Breast epithelium (tissue), 3 donors: ENCODE results near the gene PSME4.

ENCODE experiments used
- CTCF ChIP-seq, 3 donors: fragments of 450-650 bp; IDR thresholded peaks; one replicate each; pipeline ENCODE4 v1.5.1; 2016 to 2017; ENCODE audit warnings: antibody characterized with exemption in 3 of 3, mild to moderate bottlenecking in 3 of 3, moderate library complexity in 3 of 3
- POLR2A ChIP-seq: fragments of 450-650 bp; IDR thresholded peaks from one replicate; pipeline ENCODE4 v1.6.1; 2016; ENCODE audit warnings: antibody characterized with exemption, mild to moderate bottlenecking, moderate library complexity
- POLR2AphosphoS5 ChIP-seq, 3 donors: sonication (generic); formaldehyde crosslinking; IDR thresholded peaks; one replicate each; pipeline ENCODE4 v1.6.1; 2017; ENCODE audit warnings: antibody characterized with exemption in 3 of 3

GRCh38 chr2:53821810-53822209, 149.0 kb downstream of the PSME4 start:
- TF ChIP-seq CTCF (IDR thresholded peaks at IDR 0.05) (no peak), POLR2A (no peak), POLR2AphosphoS5 (IDR thresholded peaks at IDR 0.05) (no peak)
